Fibroblast of pulmonary artery (primary cell): ENCODE results near the gene ALOXE3.

Source experiments
- DNase-seq: peaks from one replicate; pipeline ENCODE4 v3.0.0-alpha.2; 2010; ENCODE audit warnings: low read depth
- H3K4me3 ChIP-seq: replicated peaks from 2 replicates; pipeline ENCODE4 v1.5.1; 2011; ENCODE audit warnings: low read depth, mild to moderate bottlenecking, control low read depth, low read length, moderate library complexity
- TF ChIP-seq, protein P1 (sequence below): IDR thresholded peaks from 2 replicates; pipeline ENCODE4 v1.5.1; 2011; ENCODE audit warnings: mild to moderate bottlenecking, control low read depth, low read length, inconsistent platforms; ENCODE audit errors: missing control alignments

Gene ALOXE3

DNA sequence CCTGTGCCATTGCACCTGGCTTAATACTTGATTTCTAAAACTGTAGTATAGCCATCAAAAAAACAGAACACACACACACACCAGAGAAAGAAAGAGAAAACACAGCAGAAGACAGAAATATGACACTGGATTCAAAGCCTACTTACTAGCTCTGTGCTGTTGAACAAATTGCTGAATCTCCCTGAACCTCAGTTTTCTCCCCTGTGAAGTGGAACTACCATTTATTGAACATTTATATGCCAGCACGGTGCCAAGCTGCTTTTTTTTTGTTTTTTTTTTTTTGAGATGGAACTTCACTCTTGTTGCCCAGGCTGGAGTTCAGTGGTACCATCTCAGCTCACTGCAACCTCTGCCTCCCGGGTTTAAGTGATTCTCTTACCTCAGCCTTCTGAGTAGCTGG is 17.6 kb downstream of the ALOXE3 start:
- H3K4me3 ChIP-seq: no peak overlapping the region
- DNase-seq: no peak
- TF ChIP-seq, protein P1, sequence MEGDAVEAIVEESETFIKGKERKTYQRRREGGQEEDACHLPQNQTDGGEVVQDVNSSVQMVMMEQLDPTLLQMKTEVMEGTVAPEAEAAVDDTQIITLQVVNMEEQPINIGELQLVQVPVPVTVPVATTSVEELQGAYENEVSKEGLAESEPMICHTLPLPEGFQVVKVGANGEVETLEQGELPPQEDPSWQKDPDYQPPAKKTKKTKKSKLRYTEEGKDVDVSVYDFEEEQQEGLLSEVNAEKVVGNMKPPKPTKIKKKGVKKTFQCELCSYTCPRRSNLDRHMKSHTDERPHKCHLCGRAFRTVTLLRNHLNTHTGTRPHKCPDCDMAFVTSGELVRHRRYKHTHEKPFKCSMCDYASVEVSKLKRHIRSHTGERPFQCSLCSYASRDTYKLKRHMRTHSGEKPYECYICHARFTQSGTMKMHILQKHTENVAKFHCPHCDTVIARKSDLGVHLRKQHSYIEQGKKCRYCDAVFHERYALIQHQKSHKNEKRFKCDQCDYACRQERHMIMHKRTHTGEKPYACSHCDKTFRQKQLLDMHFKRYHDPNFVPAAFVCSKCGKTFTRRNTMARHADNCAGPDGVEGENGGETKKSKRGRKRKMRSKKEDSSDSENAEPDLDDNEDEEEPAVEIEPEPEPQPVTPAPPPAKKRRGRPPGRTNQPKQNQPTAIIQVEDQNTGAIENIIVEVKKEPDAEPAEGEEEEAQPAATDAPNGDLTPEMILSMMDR: no peak

DNA sequence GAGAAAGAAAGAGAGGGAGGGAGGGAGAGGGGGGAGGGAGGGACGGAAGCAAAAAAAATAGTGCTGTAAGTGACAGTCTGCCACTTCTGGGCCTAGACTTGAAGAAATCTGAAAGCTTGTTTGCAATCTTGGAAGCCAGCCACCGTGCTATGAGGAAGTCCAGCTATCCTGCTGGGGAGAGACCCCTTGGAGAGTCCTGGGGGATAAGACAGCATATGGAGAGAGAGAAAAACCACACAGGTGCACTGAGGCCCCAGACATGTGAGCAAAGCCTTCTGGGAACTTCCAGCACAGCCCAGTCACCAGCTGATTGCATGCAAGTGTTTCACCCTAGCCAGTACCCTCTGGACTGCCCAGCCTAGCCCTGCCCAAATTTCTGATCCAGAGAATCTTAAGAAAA is 18.2 kb downstream of the ALOXE3 start:
- no peak for DNase-seq
- no peak overlapping the region for H3K4me3 ChIP-seq
- TF ChIP-seq, protein P1: no peak

DNA sequence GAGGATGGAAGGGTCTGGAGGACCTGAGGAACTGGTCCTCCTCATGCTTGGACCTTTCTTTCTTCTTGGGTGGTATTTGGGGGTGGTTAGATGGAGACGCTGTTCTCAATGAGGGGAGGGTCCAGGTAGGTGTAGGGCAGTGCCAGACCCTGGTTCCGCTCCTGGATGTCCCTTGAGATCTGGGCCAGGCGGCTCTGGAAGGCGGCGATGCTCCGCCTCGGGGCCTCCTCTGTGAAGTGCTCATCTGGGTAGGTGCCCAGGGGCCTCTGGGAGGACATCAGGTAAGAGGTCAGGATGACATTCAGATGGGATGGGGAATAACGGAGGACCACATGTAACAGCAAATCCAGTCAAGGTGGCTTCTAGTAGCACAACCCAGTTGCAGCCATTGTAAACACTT is 21.8 kb downstream of the ALOXE3 start:
- TF ChIP-seq, protein P1: no peak
- DNase-seq: no peak

DNA sequence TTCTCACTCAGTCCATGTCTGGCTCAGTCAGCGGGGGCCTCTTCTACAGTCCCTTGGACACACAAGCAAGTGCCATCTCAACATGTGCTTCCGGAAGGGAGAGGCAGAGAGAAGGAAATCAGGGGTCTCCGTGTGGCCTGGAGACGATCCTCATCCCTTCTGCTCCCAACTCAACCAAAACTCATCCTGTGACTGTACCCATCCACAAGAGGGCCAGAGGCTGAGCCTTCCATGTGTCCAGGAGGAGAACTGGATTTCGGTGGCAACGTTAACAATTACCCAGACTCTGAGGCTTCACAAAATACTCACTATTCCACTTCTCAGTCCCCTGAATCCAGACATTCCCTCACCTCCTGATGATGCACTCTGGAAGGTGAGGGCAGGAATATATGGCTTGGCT is 23.0 kb downstream of the ALOXE3 start:
- TF ChIP-seq, protein P1: peak; percentile 1
- no peak for DNase-seq
- H3K4me3 ChIP-seq: no peak overlapping the region

More for the DNA sequence above, 21.8 kb downstream of the ALOXE3 start:
- H3K4me3 ChIP-seq: no peak overlapping the region

DNA sequence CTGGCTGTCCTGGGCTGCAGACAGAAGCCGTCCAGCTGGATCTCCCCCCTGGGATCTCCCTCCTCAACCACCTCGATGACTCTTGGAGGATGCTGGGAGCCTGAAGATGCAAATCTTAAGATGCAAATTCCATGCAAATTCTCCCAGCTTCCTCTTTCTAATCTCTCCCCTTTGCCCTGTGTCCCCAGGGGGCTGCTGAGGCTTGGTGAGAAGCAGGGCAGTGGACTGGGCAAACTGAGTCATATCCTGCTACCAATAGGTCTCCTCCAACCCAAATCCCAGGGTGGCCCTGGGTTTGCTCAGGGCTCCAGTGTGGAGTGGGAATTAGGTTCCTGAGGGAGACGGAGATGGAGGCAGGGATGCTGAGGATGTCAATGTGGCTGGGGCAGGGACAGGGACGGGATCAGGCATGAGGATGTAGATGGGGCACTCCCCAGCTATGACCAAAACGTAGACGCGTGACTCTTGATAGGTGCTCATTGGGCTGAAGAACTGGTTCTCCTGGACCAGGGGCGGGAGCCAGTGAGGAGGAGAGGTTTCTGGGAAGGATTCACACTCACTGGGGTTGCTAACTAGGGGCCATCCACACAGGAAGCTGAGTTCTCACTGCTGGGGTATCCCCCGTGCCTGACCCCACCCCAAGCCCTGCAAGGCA is 27.2 kb downstream of the ALOXE3 start:
- no peak overlapping the region for H3K4me3 ChIP-seq
- no peak for DNase-seq
- TF ChIP-seq, protein P1: no peak

DNA sequence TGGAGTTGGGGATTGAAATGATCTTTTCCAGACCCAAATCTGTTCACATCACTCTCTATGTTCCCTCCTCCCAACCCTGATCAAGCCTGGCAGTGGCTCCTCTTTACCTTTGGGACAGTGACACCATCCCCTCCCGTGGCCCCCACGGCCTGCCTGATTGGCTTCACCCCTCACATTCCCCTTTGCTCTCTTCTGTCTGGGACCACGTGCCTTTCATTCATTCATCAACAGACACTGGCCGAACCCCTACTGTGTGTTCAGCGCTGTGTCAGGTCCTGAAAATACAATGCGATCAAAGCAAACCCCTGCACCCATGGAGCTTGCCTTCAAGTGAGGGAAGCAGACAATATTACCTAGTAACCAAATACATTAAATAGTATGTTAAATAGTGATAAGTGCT is 28.6 kb downstream of the ALOXE3 start:
- H3K4me3 ChIP-seq: no peak overlapping the region
- TF ChIP-seq, protein P1: no peak
- DNase-seq: no peak

DNA sequence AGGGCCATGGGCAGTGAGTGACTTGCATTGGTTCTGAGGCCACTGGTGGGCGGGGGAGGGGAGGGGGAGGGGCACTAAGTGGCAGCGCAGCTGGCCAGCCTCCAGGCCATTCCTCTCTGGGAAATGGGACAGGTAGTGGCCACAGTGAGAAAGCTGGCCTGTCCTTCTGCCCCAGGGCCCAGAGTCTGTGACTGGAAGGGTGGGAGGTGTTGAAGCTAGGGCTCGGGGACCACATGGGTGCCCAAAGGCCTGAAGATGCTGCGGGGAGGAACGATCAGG is 30.4 kb downstream of the ALOXE3 start:
- no peak overlapping the region for H3K4me3 ChIP-seq
- TF ChIP-seq, protein P1: no peak
- no peak for DNase-seq
